Right lobe of liver (tissue), 6 donors: ENCODE results near the gene FOXP2. TPM values are rescaled to one million over a fixed set of nuclear protein-coding genes. Genes with fewer than 3 reads are reported as not detected.

Experiments
- ATAC-seq, 4 donors: fragments of 200-7000 bp; cut with Tn5 transposase; one replicate each; pipeline ENCODE4 v1.9.1; 2020; ENCODE audit warnings: mild to moderate bottlenecking in 4 of 4, moderate library complexity in 4 of 4
- DNase-seq, 3 donors: peaks; one replicate each; pipeline ENCODE4 v3.0.0-alpha.2; 2020
- H3K27ac ChIP-seq, 3 donors: fragments of 200-600 bp; one replicate each; pipeline ENCODE4 v1.8.0; 2022
- H3K27me3 ChIP-seq, 2 donors: fragments of 200-600 bp; one replicate each; pipeline ENCODE4 v1.8.0; 2022
- H3K36me3 ChIP-seq, 4 donors: fragments of 200-600 bp; sonication (generic) in 1 of 4; one replicate each; pipeline versions ENCODE4 v1.5.1 to v1.8.0; 2017 to 2022; ENCODE audit warnings: control low read depth in 1 of 4
- H3K4me1 ChIP-seq, 4 donors: fragments of 200-600 bp; sonication (generic) in 1 of 4; one replicate each; pipeline versions ENCODE4 v1.5.1 to v1.8.0; 2017 to 2022; ENCODE audit warnings: control low read depth in 1 of 4
- H3K4me3 ChIP-seq, 3 donors: fragments of 200-600 bp; one replicate each; pipeline ENCODE4 v1.8.0; 2022
- H3K9me3 ChIP-seq, 4 donors: fragments of 200-600 bp; sonication (generic) in 1 of 4; one replicate each; pipeline versions ENCODE4 v1.5.1 to v1.8.0; 2017 to 2022; ENCODE audit warnings: control low read depth in 1 of 4
- CTCF ChIP-seq, 4 donors: fragments of 200-600 bp in 3 of 4; fragments of 450-650 bp in 1 of 4; IDR thresholded peaks; one replicate each; pipeline versions ENCODE4 v1.5.1 to v1.8.0; 2016 to 2022; ENCODE audit warnings: antibody characterized with exemption in 4 of 4, mild to moderate bottlenecking in 2 of 4
- POLR2A ChIP-seq: fragments of 450-650 bp; IDR thresholded peaks from one replicate; pipeline ENCODE4 v1.6.1; 2017; ENCODE audit warnings: antibody characterized with exemption, mild to moderate bottlenecking
- WGBS: methylation state at CpG from one replicate; pipeline ENCODE4 v1.1.6; 2018; ENCODE audit warnings: low coverage, low lambda C conversion rate; ENCODE audit not compliant: insufficient coverage; ENCODE audit errors: missing lambda C conversion rate; 5-methylcytosine and 5-hydroxymethylcytosine counted together
- intact Hi-C, 2 donors: fragments of 100-400 bp; cut with DNase I; formaldehyde crosslinking; loops; one replicate each; pipeline versions ENCODE4 v1.11.2 to v1.14.1; 2022
- total RNA-seq, 6 experiments: library from RNA; depleted of rRNA in 2 of 6; stranded (reverse); fragments of >200 nt in 2 of 6; fragmentation: NEBNext Ultra II Directional in 3 of 6; extraction: Animal tissue kit (Norgen Biotek cat#: 25700) in 3 of 6; gene quantifications; one replicate each; pipeline versions ENCODE4 v1.1.0 to v1.2.4, GENCODE V29; 2016 to 2023
- donor health status: DM: no; HTN: yes; CAD: no.
- donor health status: DM: no; HTN: no; CAD: no.
- donor health status: DM: no; HTN: no; CAD: no.
- donor health status: DM: no; HTN: yes; CAD: no.
- donor health status: DM: no; HTN: yes; CAD: no.

The FOXP2 gene
- total RNA-seq, 6 experiments from 2014 or later = 2.9 to 8.3 (median 4.4) TPM

- H3K27ac ChIP-seq = peak overlapping the region; percentile 4 to 80 (median 78)
- no peak overlapping the region for H3K4me3 ChIP-seq
- intact Hi-C loops = loop anchor here in 1 of 2 donors (10.0 kb wide), 1 partner anchor 329 kb away; no protein-coding TSS in a partner anchor
- DNase-seq = no peak
- TF ChIP-seq POLR2A (no peak), CTCF (IDR thresholded peaks at IDR 0.05) (no peak)
- H3K36me3 ChIP-seq = no peaks in the 10 kb centered on the region
- H3K9me3 ChIP-seq = no peaks in the 10 kb centered on the region
- ATAC-seq = no peak
- peaks cover 0 to 25% (median 3%) of the 10 kb centered on the region in 4 donors for H3K4me1 ChIP-seq
- H3K27me3 ChIP-seq = no peaks in the 10 kb centered on the region
- 33% methylated on average over 4 of the region's 4 CpGs for WGBS
Observed at GRCh38 chr7:114413761-114414155, 857 bp upstream of the FOXP2 start.

- peaks cover 0 to 25% (median 3%) of the 10 kb centered on the region in 4 donors for H3K4me1 ChIP-seq
- no peaks in the 10 kb centered on the region for H3K9me3 ChIP-seq
- peak overlapping the region; percentile 25 to 52 (median 43) for H3K4me3 ChIP-seq
- H3K36me3 ChIP-seq = no peaks in the 10 kb centered on the region
- H3K27me3 ChIP-seq = no peaks in the 10 kb centered on the region
- TF ChIP-seq CTCF (IDR thresholded peaks at IDR 0.05) (no peak), POLR2A (no peak)
- WGBS = 14% methylated on average over 14 of the region's 14 CpGs
- DNase-seq = peak in 2 of 3 donors; percentile 26 to 46
- ATAC-seq = peak; percentile 75 to 87 (median 77)
- intact Hi-C loops = loop anchor here in 1 of 2 donors (10.0 kb wide), 1 partner anchor 331 kb away; no protein-coding TSS in a partner anchor
- H3K27ac ChIP-seq = peak overlapping the region; percentile 41 to 80 (median 78)
Observed at GRCh38 chr7:114415064-114415989, 712 bp downstream of the FOXP2 start.

GRCh38 chr7:114416129-114416990 lies 1.7 kb downstream of the FOXP2 start:
- intact Hi-C loops = loop anchor here in 1 of 2 donors (10.0 kb wide), 1 partner anchor 332 kb away; no protein-coding TSS in a partner anchor
- Histone ChIP-seq H3K27me3 (no peaks in the 10 kb centered on the region), H3K4me1 (peaks cover 0 to 25% (median 3%) of the 10 kb centered on the region in 4 donors), H3K27ac (peak overlapping the region; percentile 41 to 80 (median 78)), H3K36me3 (no peaks in the 10 kb centered on the region), H3K4me3 (peak overlapping the region in 2 of 3 donors; percentile 43 to 52), H3K9me3 (no peaks in the 10 kb centered on the region)
- TF ChIP-seq POLR2A = no peak
- no peak for TF ChIP-seq CTCF (IDR thresholded peaks at IDR 0.05)
- DNase-seq (no peak), ATAC-seq (peak; percentile 62 to 72 (median 66))
- WGBS = 19% methylated on average over 10 of the region's 10 CpGs

GRCh38 chr7:114417290-114417689 lies 2.7 kb downstream of the FOXP2 start:
- H3K36me3 ChIP-seq = no peaks in the 10 kb centered on the region
- no peak overlapping the region for H3K4me3 ChIP-seq
- no peaks in the 10 kb centered on the region for H3K9me3 ChIP-seq
- DNase-seq (no peak), ATAC-seq (no peak)
- 93% methylated on average over 1 of the region's 1 CpG for WGBS
- no peak for TF ChIP-seq CTCF (IDR thresholded peaks at IDR 0.05)
- no peak for TF ChIP-seq POLR2A
- no peak overlapping the region for H3K27ac ChIP-seq
- no peaks in the 10 kb centered on the region for H3K27me3 ChIP-seq
- intact Hi-C loops = loop anchor here in 1 of 2 donors (10.0 kb wide), 1 partner anchor 332 kb away; no protein-coding TSS in a partner anchor
- H3K4me1 ChIP-seq = peaks cover 0 to 25% (median 3%) of the 10 kb centered on the region in 4 donors
